H9 (cell line): ENCODE results near the gene IGFALS. TPM values are rescaled to one million over a fixed set of nuclear protein-coding genes. Genes with fewer than 3 reads are reported as not detected.

ENCODE experiments used
- DNase-seq: peaks from one replicate; pipeline ENCODE4 v3.0.0-alpha.2; 2017
- H2AFZ ChIP-seq: one replicate; pipeline ENCODE4 v1.6.1; 2013; ENCODE audit warnings: mild to moderate bottlenecking, low read length, control low read depth, moderate library complexity
- H2AK5ac ChIP-seq: 2 replicates; pipeline ENCODE4 v1.6.1; 2013; ENCODE audit warnings: low read length, control low read depth, mixed read lengths; ENCODE audit not compliant: insufficient read length
- H2BK120ac ChIP-seq: one replicate; pipeline ENCODE4 v1.6.1; 2013; ENCODE audit warnings: low read depth, mild to moderate bottlenecking, low read length, control low read depth, inconsistent platforms; ENCODE audit not compliant: poor library complexity, severe bottlenecking
- H2BK12ac ChIP-seq: 2 replicates; pipeline ENCODE4 v1.6.1; 2013; ENCODE audit warnings: low read length, control low read depth, mixed read lengths, low read depth; ENCODE audit not compliant: insufficient read length
- H2BK15ac ChIP-seq: 2 replicates; pipeline ENCODE4 v1.6.1; 2013; ENCODE audit warnings: low read depth, low read length, control low read depth
- H2BK20ac ChIP-seq: one replicate; pipeline ENCODE4 v1.6.1; 2013; ENCODE audit warnings: low read depth, mild to moderate bottlenecking, low read length, control low read depth, inconsistent platforms; ENCODE audit not compliant: poor library complexity, severe bottlenecking
- H2BK5ac ChIP-seq: 2 replicates; pipeline ENCODE4 v1.6.1; 2013; ENCODE audit warnings: low read length, control low read depth, mixed read lengths; ENCODE audit not compliant: insufficient read length
- H3K14ac ChIP-seq: 2 replicates; pipeline ENCODE4 v1.6.1; 2013; ENCODE audit warnings: low read length, control low read depth; ENCODE audit not compliant: insufficient read depth
- H3K18ac ChIP-seq: 2 replicates; pipeline ENCODE4 v1.6.1; 2013; ENCODE audit warnings: low read depth, mild to moderate bottlenecking, mixed read lengths, low read length, control low read depth; ENCODE audit not compliant: insufficient read length
- H3K23ac ChIP-seq: 2 replicates; pipeline ENCODE4 v1.6.1; 2013; ENCODE audit warnings: low read length, control low read depth, mixed read lengths, low read depth; ENCODE audit not compliant: insufficient read length
- H3K23me2 ChIP-seq: 2 replicates; pipeline ENCODE4 v1.6.1; 2013; ENCODE audit warnings: low read depth, mild to moderate bottlenecking, mixed read lengths, low read length, control low read depth; ENCODE audit not compliant: insufficient read length, poor library complexity, severe bottlenecking
- H3K27ac ChIP-seq: 2 replicates; pipeline ENCODE4 v1.5.1; 2013; ENCODE audit warnings: low read length, control low read depth, mixed read lengths, low read depth; ENCODE audit not compliant: insufficient read length
- H3K27me3 ChIP-seq: 2 replicates; pipeline ENCODE4 v1.6.1; 2013; ENCODE audit warnings: low read length, control low read depth, inconsistent platforms; ENCODE audit not compliant: insufficient read depth
- H3K4ac ChIP-seq: 2 replicates; pipeline ENCODE4 v1.6.1; 2013; ENCODE audit warnings: low read depth, mild to moderate bottlenecking, control low read depth, inconsistent platforms, low read length, moderate library complexity
- H3K4me1 ChIP-seq: 2 replicates; pipeline ENCODE4 v1.6.1; 2013; ENCODE audit warnings: low read length, control low read depth, inconsistent platforms; ENCODE audit not compliant: insufficient read depth
- H3K4me2 ChIP-seq: 2 replicates; pipeline ENCODE4 v1.6.1; 2013; ENCODE audit warnings: low read length, control low read depth, mixed read lengths; ENCODE audit not compliant: insufficient read length, insufficient read depth
- H3K56ac ChIP-seq: 2 replicates; pipeline ENCODE4 v1.6.1; 2013; ENCODE audit warnings: low read depth, mild to moderate bottlenecking, mixed read lengths, low read length, control low read depth; ENCODE audit not compliant: insufficient read length
- H3K79me1 ChIP-seq: 2 replicates; pipeline ENCODE4 v1.6.1; 2013; ENCODE audit warnings: low read depth, mild to moderate bottlenecking, moderate library complexity, low read length, control low read depth, inconsistent platforms; ENCODE audit not compliant: insufficient read depth, poor library complexity, severe bottlenecking
- H3K79me2 ChIP-seq: 2 replicates; pipeline ENCODE4 v1.6.1; 2013; ENCODE audit warnings: low read length, control low read depth, inconsistent platforms; ENCODE audit not compliant: insufficient read depth
- H3K9ac ChIP-seq: 2 replicates; pipeline ENCODE4 v1.6.1; 2013; ENCODE audit warnings: low read length, control low read depth, mixed read lengths; ENCODE audit not compliant: insufficient read length; ENCODE audit errors: extremely low read depth
- H3K9me3 ChIP-seq: one replicate; pipeline ENCODE4 v1.6.1; 2013; ENCODE audit warnings: low read depth, low read length, inconsistent platforms; ENCODE audit not compliant: control insufficient read depth
- H3T11ph ChIP-seq: one replicate; pipeline ENCODE4 v1.6.1; 2013; ENCODE audit warnings: mild to moderate bottlenecking, low read length, control low read depth, inconsistent platforms
- H4K20me1 ChIP-seq: one replicate; pipeline ENCODE4 v1.6.1; 2013; ENCODE audit not compliant: control insufficient read depth, insufficient read length, insufficient read depth
- H4K5ac ChIP-seq: 2 replicates; pipeline ENCODE4 v1.6.1; 2013; ENCODE audit warnings: low read depth, mild to moderate bottlenecking, mixed read lengths, low read length, control low read depth; ENCODE audit not compliant: insufficient read length
- H4K8ac ChIP-seq: replicated peaks from 2 replicates; pipeline ENCODE4 v1.6.1; 2013; ENCODE audit warnings: low read length, control low read depth, mixed read lengths, low read depth; ENCODE audit not compliant: insufficient read length
- H4K91ac ChIP-seq: 2 replicates; pipeline ENCODE4 v1.6.1; 2013; ENCODE audit warnings: low read depth, mild to moderate bottlenecking, moderate library complexity, mixed read lengths, low read length, control low read depth; ENCODE audit not compliant: insufficient read length
- H3K27ac Mint-ChIP-seq, 3 experiments: 2 replicates in 2 of 3; 3 replicates in 1 of 3; pipeline ENCODE4 v1.8.0; 2020 to 2021; ENCODE audit warnings: mixed read lengths in 3 of 3, mild to moderate bottlenecking in 1 of 3, moderate library complexity in 1 of 3
- H3K27me3 Mint-ChIP-seq: 2 replicates; pipeline ENCODE4 v1.8.0; 2021; ENCODE audit warnings: low read depth, mild to moderate bottlenecking, moderate library complexity, mixed read lengths
- H3K36me3 Mint-ChIP-seq, 3 experiments: 2 replicates in 2 of 3; 3 replicates in 1 of 3; pipeline ENCODE4 v1.8.0; 2020 to 2021; ENCODE audit warnings: low read depth in 3 of 3, mixed read lengths in 3 of 3; ENCODE audit not compliant: insufficient read depth in 1 of 3
- H3K4me1 Mint-ChIP-seq, 2 experiments: 2 replicates each; pipeline ENCODE4 v1.8.0; 2020; ENCODE audit warnings: mixed read lengths in 2 of 2
- H3K4me3 Mint-ChIP-seq, 2 experiments: 2 replicates in 1 of 2; 3 replicates in 1 of 2; pipeline ENCODE4 v1.8.0; 2020 to 2021; ENCODE audit warnings: mild to moderate bottlenecking in 2 of 2, mixed read lengths in 2 of 2, moderate library complexity in 1 of 2
- H3K9me3 Mint-ChIP-seq, 2 experiments: 2 replicates in 1 of 2; 3 replicates in 1 of 2; pipeline ENCODE4 v1.8.0; 2020; ENCODE audit warnings: mild to moderate bottlenecking in 2 of 2, mixed read lengths in 2 of 2, moderate library complexity in 1 of 2
- WGBS: extraction: QIAGEN DNeasy Blood & Tissue Kit; methylation state at CpG from one replicate; pipeline ENCODE4 v1.1.7; 2013; ENCODE audit warnings: missing lambda C conversion rate, low lambda C conversion rate, mixed read lengths; ENCODE audit not compliant: insufficient read length; ENCODE audit errors: extremely low coverage; 5-methylcytosine and 5-hydroxymethylcytosine counted together
- total RNA-seq: library from RNA; stranded (reverse); gene quantifications from 2 replicates; pipeline ENCODE4 v1.2.1, GENCODE V29; 2021
- TF ChIP-seq, protein P1 (sequence below): fragments of 200-600 bp; sonication (generic); conservative IDR thresholded peaks from 3 replicates; pipeline ENCODE4 v1.8.0; 2021; ENCODE audit warnings: antibody characterized with exemption, mild to moderate bottlenecking

Gene IGFALS
- total RNA-seq, 1 experiment from 2014 or later = not detected

DNA sequence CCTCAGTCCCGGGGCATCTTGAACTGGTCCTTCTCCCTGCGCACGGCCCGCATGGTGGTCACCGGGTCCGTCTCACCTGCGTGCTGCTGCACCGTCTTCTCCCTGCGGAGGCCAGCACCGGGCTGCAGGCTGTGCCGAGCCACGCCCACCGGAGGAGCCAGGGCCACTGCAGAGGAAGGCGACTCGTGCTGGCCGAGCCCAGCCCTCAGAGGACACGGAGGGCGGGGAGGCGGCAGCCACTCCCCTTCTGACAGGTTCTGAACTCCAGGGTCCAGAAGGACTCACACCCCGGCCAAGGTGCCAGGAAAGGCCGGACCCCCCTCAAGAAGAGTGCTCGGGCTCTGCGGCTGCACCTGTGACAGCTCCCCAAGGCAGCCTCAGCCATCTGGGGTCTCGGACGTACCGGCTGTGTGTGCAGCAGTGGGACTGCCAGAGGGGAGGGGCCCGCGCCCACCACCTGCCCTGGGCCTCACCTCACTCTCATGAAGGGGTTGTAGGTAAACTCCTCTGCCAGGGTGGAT, 15.8 kb upstream of the IGFALS start:
- WGBS = no CpG with 5 or more reads among the region's 28 CpGs
- Histone ChIP-seq H2BK5ac (no peak overlapping the region), H2BK12ac (no peak overlapping the region), H3K23ac (no peak overlapping the region), H2BK15ac (no peak overlapping the region), H3T11ph (no peak overlapping the region), H2AFZ (no peak overlapping the region), H3K23me2 (no peaks in the 10 kb centered on the region), H3K56ac (no peak overlapping the region), H3K9me3 (no peaks in the 10 kb centered on the region), H2BK120ac (no peak overlapping the region), H4K8ac (no peak overlapping the region), H4K20me1 (no peaks in the 10 kb centered on the region), H2AK5ac (no peak overlapping the region), H4K91ac (no peak overlapping the region), H3K79me2 (no peaks in the 10 kb centered on the region), H3K27me3 (no peaks in the 10 kb centered on the region), H3K27ac (no peak overlapping the region), H3K79me1 (no peaks in the 10 kb centered on the region), H2BK20ac (no peak overlapping the region), H3K18ac (no peak overlapping the region), H3K4me2 (no peak overlapping the region), H3K4me1 (no peaks in the 10 kb centered on the region), H3K9ac (no peak overlapping the region), H4K5ac (no peak overlapping the region), H3K14ac (no peak overlapping the region; the same call in 1 of the 2 replicates), H3K4ac (no peak overlapping the region)
- H3K27me3 Mint-ChIP-seq = no peaks in the 10 kb centered on the region
- H3K27ac Mint-ChIP-seq = no peak overlapping the region
- peak; percentile 90 for DNase-seq
- peaks cover 15 to 37% (median 16%) of the 10 kb centered on the region in 3 experiments; a peak in 6 of 7 replicates for H3K36me3 Mint-ChIP-seq
- TF ChIP-seq, protein P1, sequence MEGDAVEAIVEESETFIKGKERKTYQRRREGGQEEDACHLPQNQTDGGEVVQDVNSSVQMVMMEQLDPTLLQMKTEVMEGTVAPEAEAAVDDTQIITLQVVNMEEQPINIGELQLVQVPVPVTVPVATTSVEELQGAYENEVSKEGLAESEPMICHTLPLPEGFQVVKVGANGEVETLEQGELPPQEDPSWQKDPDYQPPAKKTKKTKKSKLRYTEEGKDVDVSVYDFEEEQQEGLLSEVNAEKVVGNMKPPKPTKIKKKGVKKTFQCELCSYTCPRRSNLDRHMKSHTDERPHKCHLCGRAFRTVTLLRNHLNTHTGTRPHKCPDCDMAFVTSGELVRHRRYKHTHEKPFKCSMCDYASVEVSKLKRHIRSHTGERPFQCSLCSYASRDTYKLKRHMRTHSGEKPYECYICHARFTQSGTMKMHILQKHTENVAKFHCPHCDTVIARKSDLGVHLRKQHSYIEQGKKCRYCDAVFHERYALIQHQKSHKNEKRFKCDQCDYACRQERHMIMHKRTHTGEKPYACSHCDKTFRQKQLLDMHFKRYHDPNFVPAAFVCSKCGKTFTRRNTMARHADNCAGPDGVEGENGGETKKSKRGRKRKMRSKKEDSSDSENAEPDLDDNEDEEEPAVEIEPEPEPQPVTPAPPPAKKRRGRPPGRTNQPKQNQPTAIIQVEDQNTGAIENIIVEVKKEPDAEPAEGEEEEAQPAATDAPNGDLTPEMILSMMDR = peak; percentile 30; the same call in 1 of the 3 replicates
- H3K9me3 Mint-ChIP-seq = peaks cover 2 to 4% of the 10 kb centered on the region in 2 experiments; a peak in 2 of 5 replicates
- H3K4me1 Mint-ChIP-seq = peaks cover 0 to 3% of the 10 kb centered on the region in 2 experiments; a peak in 2 of 4 replicates
- H3K4me3 Mint-ChIP-seq = no peak overlapping the region
